Tibial nerve (tissue), 4 donors: Measurements from ENCODE around the gene SMARCD3.

ENCODE experiments used
- EP300 ChIP-seq, 2 donors: sonication (generic); formaldehyde crosslinking; IDR thresholded peaks; one replicate each; pipeline ENCODE4 v1.6.1; 2017; ENCODE audit warnings: antibody characterized with exemption in 2 of 2, mild to moderate bottlenecking in 1 of 2
- POLR2A ChIP-seq, 2 donors: fragments of 450-650 bp; IDR thresholded peaks; one replicate each; pipeline ENCODE4 v1.6.1; 2017; ENCODE audit warnings: antibody characterized with exemption in 2 of 2, mild to moderate bottlenecking in 2 of 2, moderate library complexity in 2 of 2
- TF ChIP-seq, protein P1 (sequence below), 5 experiments: fragments of 200-600 bp in 3 of 5; fragments of 450-650 bp in 2 of 5; sonication (generic) in 3 of 5; IDR thresholded peaks; one replicate each; pipeline ENCODE4 v1.5.1; 2016 to 2019; ENCODE audit warnings: antibody characterized with exemption in 5 of 5, mild to moderate bottlenecking in 3 of 5, moderate library complexity in 2 of 5

DNA sequence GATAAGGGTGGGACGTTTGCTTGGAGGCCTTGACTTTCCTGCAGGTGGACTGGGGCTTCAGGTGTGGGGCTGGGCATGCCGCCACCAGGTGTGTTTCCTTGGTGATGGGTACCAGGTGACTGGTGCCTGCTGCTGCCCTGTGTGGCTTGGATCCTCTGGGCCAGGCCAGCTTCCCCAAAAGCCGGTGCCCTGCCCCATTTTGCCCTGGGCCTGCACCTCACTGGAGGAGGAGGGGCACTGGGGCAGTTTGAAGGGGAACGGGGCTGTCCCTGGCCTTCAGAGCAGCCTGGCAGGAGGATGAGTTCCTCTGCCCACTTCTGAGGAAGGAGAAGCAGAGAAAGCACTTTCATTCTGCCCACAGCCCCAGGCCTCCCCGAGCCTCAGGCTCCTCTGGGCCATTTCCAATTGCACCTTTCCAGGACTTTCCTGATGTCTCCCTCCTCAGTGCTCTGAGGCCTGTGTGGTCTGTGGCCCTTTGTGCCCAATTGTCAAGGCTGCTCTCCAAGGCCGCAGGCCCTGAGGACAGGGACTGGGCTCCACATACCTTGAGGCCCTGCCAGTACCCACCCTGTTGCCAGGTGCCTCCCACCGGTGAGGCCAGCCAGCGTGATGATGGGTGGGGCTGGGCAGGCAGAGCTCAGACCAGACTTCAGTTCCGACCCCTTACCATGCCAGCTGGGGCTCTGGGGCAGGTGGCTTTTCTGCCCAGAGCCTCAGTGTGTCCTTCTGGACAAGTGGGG is 25.3 kb upstream of the SMARCD3 start:
- TF ChIP-seq, protein P1, sequence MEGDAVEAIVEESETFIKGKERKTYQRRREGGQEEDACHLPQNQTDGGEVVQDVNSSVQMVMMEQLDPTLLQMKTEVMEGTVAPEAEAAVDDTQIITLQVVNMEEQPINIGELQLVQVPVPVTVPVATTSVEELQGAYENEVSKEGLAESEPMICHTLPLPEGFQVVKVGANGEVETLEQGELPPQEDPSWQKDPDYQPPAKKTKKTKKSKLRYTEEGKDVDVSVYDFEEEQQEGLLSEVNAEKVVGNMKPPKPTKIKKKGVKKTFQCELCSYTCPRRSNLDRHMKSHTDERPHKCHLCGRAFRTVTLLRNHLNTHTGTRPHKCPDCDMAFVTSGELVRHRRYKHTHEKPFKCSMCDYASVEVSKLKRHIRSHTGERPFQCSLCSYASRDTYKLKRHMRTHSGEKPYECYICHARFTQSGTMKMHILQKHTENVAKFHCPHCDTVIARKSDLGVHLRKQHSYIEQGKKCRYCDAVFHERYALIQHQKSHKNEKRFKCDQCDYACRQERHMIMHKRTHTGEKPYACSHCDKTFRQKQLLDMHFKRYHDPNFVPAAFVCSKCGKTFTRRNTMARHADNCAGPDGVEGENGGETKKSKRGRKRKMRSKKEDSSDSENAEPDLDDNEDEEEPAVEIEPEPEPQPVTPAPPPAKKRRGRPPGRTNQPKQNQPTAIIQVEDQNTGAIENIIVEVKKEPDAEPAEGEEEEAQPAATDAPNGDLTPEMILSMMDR (IDR thresholded peaks at IDR 0.05): no peak
- no peak for TF ChIP-seq POLR2A (IDR thresholded peaks at IDR 0.05)
- TF ChIP-seq EP300 (IDR thresholded peaks at IDR 0.05): no peak
